Activated naive CD8-positive, alpha-beta T cell treated with anti-CD3 and anti-CD28 coated beads for 36 hours (primary cell): ENCODE data around the gene FRMD4B. TPM values are rescaled to one million over a fixed set of nuclear protein-coding genes. Genes with fewer than 3 reads are reported as not detected.
"Not testable (repeated sequence)": the region's sequence is repeated elsewhere in the genome, so short reads cannot be mapped to it uniquely, and the experiment has no call there.

Source experiments
- DNase-seq: peaks from one replicate; pipeline ENCODE4 v3.0.0; 2021
- H3K27ac Mint-ChIP-seq: one replicate; pipeline ENCODE4 v1.8.0; 2022; ENCODE audit warnings: mild to moderate bottlenecking, moderate library complexity, mixed read lengths
- H3K27me3 Mint-ChIP-seq: one replicate; pipeline ENCODE4 v1.8.0; 2022; ENCODE audit warnings: mild to moderate bottlenecking, mixed read lengths
- H3K36me3 Mint-ChIP-seq: one replicate; pipeline ENCODE4 v1.8.0; 2021; ENCODE audit warnings: mild to moderate bottlenecking, mixed read lengths
- H3K4me1 Mint-ChIP-seq: one replicate; pipeline ENCODE4 v1.8.0; 2021; ENCODE audit warnings: mixed read lengths
- H3K4me3 Mint-ChIP-seq: one replicate; pipeline ENCODE4 v1.8.0; 2022; ENCODE audit warnings: mild to moderate bottlenecking, moderate library complexity, mixed read lengths
- H3K9me3 Mint-ChIP-seq: one replicate; pipeline ENCODE4 v1.8.0; 2022; ENCODE audit warnings: mixed read lengths
- total RNA-seq, 2 experiments: library from RNA; stranded (reverse); gene quantifications; one replicate each; pipeline ENCODE4 v1.2.3, GENCODE V29; 2021

Gene FRMD4B
- total RNA-seq, 2 experiments from 2014 or later: 6.1 to 7.1 TPM

- H3K4me1 Mint-ChIP-seq: peaks cover 11% of the 10 kb centered on the region
- H3K4me3 Mint-ChIP-seq: no peak overlapping the region
- H3K36me3 Mint-ChIP-seq: no peaks in the 10 kb centered on the region
- H3K27ac Mint-ChIP-seq: no peak overlapping the region
- DNase-seq: no peak
- no peaks in the 10 kb centered on the region for H3K27me3 Mint-ChIP-seq
- H3K9me3 Mint-ChIP-seq: no peaks in the 10 kb centered on the region
Observed at GRCh38 chr3:69300296-69300695, 85.6 kb downstream of the FRMD4B start.

DNA sequence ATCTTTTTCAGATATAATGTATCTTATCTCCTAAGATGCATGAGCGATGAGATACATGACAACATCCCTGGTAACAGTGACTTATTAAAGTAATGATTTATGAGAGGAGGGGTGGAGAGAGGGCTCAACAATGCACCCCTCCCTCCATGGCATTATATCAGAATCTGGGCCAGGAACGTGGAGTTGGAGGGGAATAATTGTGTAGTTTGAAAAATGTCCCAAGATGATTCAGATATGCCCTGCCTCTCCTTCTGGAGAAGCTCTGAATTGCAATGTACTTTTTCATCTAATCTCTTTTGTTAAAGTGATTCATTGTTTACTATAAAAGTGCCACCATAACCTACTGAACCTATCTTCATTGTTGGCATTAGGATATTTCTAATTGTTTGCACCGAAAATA, 86.5 kb downstream of the FRMD4B start:
- H3K9me3 Mint-ChIP-seq: no peaks in the 10 kb centered on the region
- no peaks in the 10 kb centered on the region for H3K27me3 Mint-ChIP-seq
- peaks cover 3% of the 10 kb centered on the region for H3K4me1 Mint-ChIP-seq
- H3K4me3 Mint-ChIP-seq: no peak overlapping the region
- H3K36me3 Mint-ChIP-seq: no peaks in the 10 kb centered on the region
- no peak for DNase-seq
- no peak overlapping the region for H3K27ac Mint-ChIP-seq

DNA sequence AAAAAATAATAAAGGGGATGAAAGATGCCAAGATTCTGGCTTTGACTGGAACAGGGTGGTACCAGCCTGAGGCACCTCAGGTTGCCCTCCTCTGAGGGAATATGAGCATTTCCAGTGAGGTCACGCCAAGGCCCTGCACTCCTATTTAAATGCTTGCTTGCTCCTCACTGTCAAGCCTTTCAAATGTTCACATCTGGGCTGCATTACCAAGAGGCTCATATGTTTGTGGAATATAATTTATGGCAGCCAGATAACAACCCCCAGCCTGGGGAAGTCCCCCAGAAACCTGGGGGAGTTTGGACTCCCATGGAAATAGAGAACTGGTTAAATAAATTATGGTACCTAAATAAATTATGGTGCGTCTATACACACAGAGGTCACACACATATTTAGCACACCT, 88.4 kb downstream of the FRMD4B start:
- Mint-ChIP-seq H3K4me1 (peaks cover 3% of the 10 kb centered on the region), H3K36me3 (no peaks in the 10 kb centered on the region), H3K9me3 (no peaks in the 10 kb centered on the region), H3K27me3 (no peaks in the 10 kb centered on the region), H3K4me3 (no peak overlapping the region), H3K27ac (no peak overlapping the region)
- DNase-seq: no peak

DNA sequence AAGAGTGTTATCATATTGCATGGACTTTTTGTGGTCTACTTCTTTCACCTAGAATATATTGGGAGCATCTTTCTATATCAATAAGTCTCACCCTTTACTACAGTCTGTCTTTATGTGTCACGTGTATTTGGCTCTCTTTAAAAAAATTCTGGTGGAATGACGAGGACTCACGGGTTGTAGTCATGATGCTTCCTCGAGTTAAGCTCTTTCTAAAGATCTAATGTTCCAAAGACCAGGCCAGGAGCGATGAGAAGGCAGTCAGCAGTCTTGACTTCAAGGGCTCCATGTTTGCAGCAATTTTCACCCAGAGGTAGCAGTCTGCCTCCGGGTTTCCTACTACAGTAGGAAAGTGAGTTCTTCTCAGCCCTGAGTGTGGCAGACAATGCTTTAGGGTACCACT, 88.9 kb downstream of the FRMD4B start:
- Mint-ChIP-seq H3K27me3 (no peaks in the 10 kb centered on the region), H3K4me1 (peaks cover under 1% of the 10 kb centered on the region), H3K36me3 (no peaks in the 10 kb centered on the region), H3K4me3 (no peak overlapping the region), H3K27ac (no peak overlapping the region), H3K9me3 (no peaks in the 10 kb centered on the region)
- DNase-seq: no peak

- H3K36me3 Mint-ChIP-seq: no peaks in the 10 kb centered on the region
- no peak overlapping the region for H3K27ac Mint-ChIP-seq
- no peaks in the 10 kb centered on the region for H3K4me1 Mint-ChIP-seq
- H3K9me3 Mint-ChIP-seq: no peaks in the 10 kb centered on the region
- DNase-seq: no peak
- no peaks in the 10 kb centered on the region for H3K27me3 Mint-ChIP-seq
- no peak overlapping the region for H3K4me3 Mint-ChIP-seq
Observed at GRCh38 chr3:69294014-69294766, 91.7 kb downstream of the FRMD4B start.

DNA sequence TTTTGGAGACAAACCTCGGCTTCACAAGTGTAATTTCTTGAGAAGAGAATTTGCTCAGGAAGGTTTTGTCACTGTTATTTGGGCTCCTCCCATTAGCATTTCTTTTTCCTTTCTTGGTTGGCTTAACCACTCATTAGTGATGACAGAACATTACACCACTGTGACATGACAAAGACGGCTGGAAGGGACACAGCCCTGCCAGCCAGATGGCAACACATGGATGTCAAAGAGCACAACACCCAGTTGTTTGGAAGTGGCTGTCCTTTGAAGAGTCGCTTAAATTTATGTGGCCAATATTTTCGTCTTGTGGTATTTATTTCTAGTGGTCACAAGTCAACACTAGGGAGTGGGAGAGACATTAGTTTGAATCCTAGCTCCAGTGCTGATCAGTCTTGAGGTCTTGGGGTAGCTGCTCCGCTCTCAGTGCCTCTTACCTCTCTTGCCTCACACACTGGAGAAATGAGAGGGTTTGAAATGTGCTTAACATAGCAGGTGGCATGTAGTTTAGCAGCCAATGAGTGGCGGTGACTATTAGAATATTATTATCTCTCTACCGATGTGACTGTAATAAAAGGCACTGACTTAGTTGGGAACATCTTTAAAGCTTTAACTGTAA, 92.8 kb downstream of the FRMD4B start:
- peaks cover 7% of the 10 kb centered on the region for H3K4me1 Mint-ChIP-seq
- H3K9me3 Mint-ChIP-seq: no peaks in the 10 kb centered on the region
- H3K4me3 Mint-ChIP-seq: no peak overlapping the region
- H3K36me3 Mint-ChIP-seq: no peaks in the 10 kb centered on the region
- H3K27me3 Mint-ChIP-seq: no peaks in the 10 kb centered on the region
- no peak overlapping the region for H3K27ac Mint-ChIP-seq
- no peak for DNase-seq

DNA sequence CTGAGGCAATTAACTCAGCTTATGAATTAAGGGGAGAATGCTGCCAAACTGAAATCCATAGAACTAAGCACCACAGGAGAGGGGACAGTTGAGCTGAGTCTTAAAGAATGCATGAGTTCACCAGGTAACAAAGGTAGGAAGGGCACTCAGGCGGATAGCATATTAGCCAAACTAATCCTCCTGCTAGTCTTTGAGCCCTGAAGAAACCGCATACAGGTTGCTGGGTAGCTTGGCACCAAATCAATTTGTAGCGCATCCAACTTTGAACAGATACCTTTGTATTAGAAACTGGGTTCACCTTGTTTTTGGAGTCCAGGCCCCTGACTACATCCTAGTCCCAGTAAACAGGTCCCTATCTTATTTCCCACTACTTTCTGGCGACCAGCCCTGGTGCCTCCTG, 93.7 kb downstream of the FRMD4B start:
- no peaks in the 10 kb centered on the region for H3K27me3 Mint-ChIP-seq
- no peak overlapping the region for H3K27ac Mint-ChIP-seq
- no peaks in the 10 kb centered on the region for H3K9me3 Mint-ChIP-seq
- H3K4me3 Mint-ChIP-seq: no peak overlapping the region
- DNase-seq: no peak
- no peaks in the 10 kb centered on the region for H3K36me3 Mint-ChIP-seq
- H3K4me1 Mint-ChIP-seq: peaks cover 7% of the 10 kb centered on the region

DNA sequence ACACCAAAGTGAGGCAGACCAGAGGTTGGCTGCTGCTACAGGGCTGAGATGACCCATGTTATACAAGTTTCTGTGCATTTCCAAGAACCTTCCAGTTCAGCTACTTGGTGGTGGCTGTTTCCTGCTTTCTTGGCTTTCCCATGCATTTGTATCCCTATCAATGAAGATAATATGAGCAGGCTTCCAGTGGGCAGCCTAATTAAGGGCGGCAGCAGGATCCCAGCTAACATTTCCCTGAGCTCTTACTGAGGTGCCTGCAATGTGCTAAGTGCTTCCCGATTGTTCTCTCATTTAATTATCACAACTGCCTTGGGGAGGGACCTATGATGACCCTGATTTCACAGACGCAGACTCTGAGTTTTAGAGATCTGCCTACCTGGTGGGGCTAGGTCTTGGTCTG, 95.5 kb downstream of the FRMD4B start:
- no peak for DNase-seq
- no peaks in the 10 kb centered on the region for H3K9me3 Mint-ChIP-seq
- H3K4me1 Mint-ChIP-seq: peaks cover 7% of the 10 kb centered on the region
- no peaks in the 10 kb centered on the region for H3K36me3 Mint-ChIP-seq
- no peaks in the 10 kb centered on the region for H3K27me3 Mint-ChIP-seq
- no peak overlapping the region for H3K4me3 Mint-ChIP-seq
- no peak overlapping the region for H3K27ac Mint-ChIP-seq

- no peaks in the 10 kb centered on the region for H3K36me3 Mint-ChIP-seq
- H3K27me3 Mint-ChIP-seq: no peaks in the 10 kb centered on the region
- no peaks in the 10 kb centered on the region for H3K9me3 Mint-ChIP-seq
- no peak for DNase-seq
- peaks cover 7% of the 10 kb centered on the region for H3K4me1 Mint-ChIP-seq
- no peak overlapping the region for H3K4me3 Mint-ChIP-seq
- no peak overlapping the region for H3K27ac Mint-ChIP-seq
Observed at GRCh38 chr3:69290006-69290405, 95.9 kb downstream of the FRMD4B start.

GRCh38 chr3:69288161-69288895, 97.6 kb downstream of the FRMD4B start:
- peaks cover 7% of the 10 kb centered on the region for H3K4me1 Mint-ChIP-seq
- no peaks in the 10 kb centered on the region for H3K9me3 Mint-ChIP-seq
- no peak overlapping the region for H3K4me3 Mint-ChIP-seq
- no peaks in the 10 kb centered on the region for H3K27me3 Mint-ChIP-seq
- H3K27ac Mint-ChIP-seq: peak overlapping the region; percentile 5
- H3K36me3 Mint-ChIP-seq: no peaks in the 10 kb centered on the region
- DNase-seq: peak; percentile 24

DNA sequence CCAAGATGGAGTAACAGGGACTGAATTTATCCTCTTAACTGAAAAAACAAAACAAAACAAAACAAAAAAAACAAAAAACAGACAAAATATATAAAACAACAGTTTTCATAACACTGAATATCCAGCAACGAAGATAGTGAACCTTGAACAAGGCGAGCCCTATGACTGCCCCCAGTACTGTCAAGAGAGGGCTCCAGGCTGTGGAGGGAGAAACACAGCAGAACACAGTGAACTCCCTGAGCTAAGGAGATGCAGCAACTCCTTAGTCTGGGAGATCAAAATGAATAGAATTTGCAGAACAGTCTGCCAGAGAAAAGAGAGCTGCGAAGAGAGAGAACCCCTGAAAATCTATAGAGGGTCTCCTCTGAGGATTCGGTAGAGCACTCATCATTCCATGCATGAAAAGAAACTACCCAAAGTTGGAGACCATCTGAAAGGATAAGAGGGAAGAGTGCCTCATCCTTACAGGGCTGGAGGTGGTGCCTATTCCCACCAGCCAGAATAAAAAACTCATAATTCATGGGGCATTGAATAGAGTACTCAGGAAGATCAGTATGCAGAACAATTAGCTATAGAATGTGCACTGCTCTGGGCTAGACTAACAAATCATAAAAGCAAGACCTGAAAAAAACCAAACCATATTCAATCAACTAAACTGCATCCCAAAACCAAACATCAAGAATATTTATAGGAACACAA, 101.8 kb downstream of the FRMD4B start:
- Mint-ChIP-seq H3K4me1 (peaks cover 22% of the 10 kb centered on the region), H3K36me3 (no peaks in the 10 kb centered on the region), H3K4me3 (no peak overlapping the region), H3K27ac (no peak overlapping the region), H3K27me3 (no peaks in the 10 kb centered on the region), H3K9me3 (no peaks in the 10 kb centered on the region)
- no peak for DNase-seq

DNA sequence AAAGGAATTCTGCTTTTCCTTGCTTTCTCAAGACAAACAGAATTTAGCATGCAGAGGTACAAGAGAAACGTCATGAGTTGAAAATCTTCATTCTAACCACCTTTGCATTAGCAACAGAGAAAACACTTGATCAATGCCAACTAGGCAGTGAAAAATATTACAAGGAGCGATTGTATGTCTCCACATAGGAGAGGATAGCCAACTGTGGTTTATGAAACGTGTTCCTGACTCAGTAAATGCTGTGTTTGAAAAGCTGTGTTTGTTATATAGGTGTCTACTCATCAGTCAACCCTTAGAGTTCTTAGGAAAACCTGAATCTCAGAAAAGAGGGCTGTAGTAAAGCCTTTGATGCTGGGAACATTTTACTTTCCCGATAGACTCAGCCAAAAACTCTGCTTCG, 102.4 kb downstream of the FRMD4B start:
- H3K27me3 Mint-ChIP-seq: peaks cover 3% of the 10 kb centered on the region
- no peak for DNase-seq
- H3K4me3 Mint-ChIP-seq: no peak overlapping the region
- H3K4me1 Mint-ChIP-seq: peaks cover 20% of the 10 kb centered on the region
- no peaks in the 10 kb centered on the region for H3K9me3 Mint-ChIP-seq
- no peak overlapping the region for H3K27ac Mint-ChIP-seq
- no peaks in the 10 kb centered on the region for H3K36me3 Mint-ChIP-seq

GRCh38 chr3:69282181-69282580, 103.7 kb downstream of the FRMD4B start:
- DNase-seq: peak; percentile 69
- Mint-ChIP-seq H3K36me3 (no peaks in the 10 kb centered on the region), H3K27me3 (peaks cover 3% of the 10 kb centered on the region), H3K27ac (peak overlapping the region; percentile 32), H3K4me1 (peaks cover 16% of the 10 kb centered on the region), H3K9me3 (no peaks in the 10 kb centered on the region), H3K4me3 (no peak overlapping the region)

GRCh38 chr3:69277403-69277802, 108.5 kb downstream of the FRMD4B start:
- H3K27ac Mint-ChIP-seq, H3K4me3 Mint-ChIP-seq: not testable (repeated sequence)

DNA sequence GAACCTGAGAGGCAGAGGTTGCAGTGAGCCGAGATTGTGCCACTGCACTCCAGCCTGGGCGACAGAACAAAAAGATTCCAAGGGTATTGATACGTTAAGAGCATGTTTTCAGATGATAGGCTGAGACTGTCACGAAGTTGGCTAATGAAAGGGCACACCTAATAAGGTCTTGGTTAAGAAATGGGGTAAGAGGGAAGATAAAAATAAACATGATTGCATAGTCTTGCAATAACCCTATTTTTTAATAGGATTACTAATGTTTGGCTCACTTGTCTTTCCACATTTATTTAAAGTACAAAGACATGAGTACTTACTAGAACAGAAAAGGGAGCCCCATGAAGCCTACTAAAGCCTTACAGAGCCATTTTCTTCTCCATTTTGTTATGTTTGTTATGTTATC, 109.0 kb downstream of the FRMD4B start:
- Mint-ChIP-seq H3K27me3 (peaks cover 3% of the 10 kb centered on the region), H3K27ac (no peak overlapping the region), H3K36me3 (no peaks in the 10 kb centered on the region)

More at GRCh38 chr3:69277403-69277802, 108.5 kb downstream of the FRMD4B start:
- not testable (repeated sequence) for H3K27me3 Mint-ChIP-seq, DNase-seq, H3K36me3 Mint-ChIP-seq, H3K9me3 Mint-ChIP-seq
- peaks cover 13% of the 10 kb centered on the region for H3K4me1 Mint-ChIP-seq

More for the DNA sequence above, 109.0 kb downstream of the FRMD4B start:
- Mint-ChIP-seq H3K9me3 (no peaks in the 10 kb centered on the region), H3K4me3 (no peak overlapping the region), H3K4me1 (peaks cover 8% of the 10 kb centered on the region)
- DNase-seq: no peak
